Endothelial cell of umbilical vein (primary cell): ENCODE measurements around the gene ZNF284. TPM values are rescaled to one million over a fixed set of nuclear protein-coding genes. Genes with fewer than 3 reads are reported as not detected.

Experiments used
- BruUV-seq: library from RNA; stranded (reverse); fragments of 400-500 nt; replicated peaks from 2 replicates; lab custom pipeline; 2021; lab: Mats Ljungman, UMichigan
- CTCF ChIA-PET: fragments of 300-600, 350-600 bp; sonication (Branson Sonifier 250); formaldehyde crosslinking; loops from one replicate; lab custom pipeline; 2021; ENCODE audit warnings: antibody characterized with exemption, inconsistent platforms; lab: Charles Lee
- POLR2A ChIA-PET: fragments of 300-600, 350-600 bp; sonication (Branson Sonifier 250); formaldehyde crosslinking; loops from one replicate; lab custom pipeline; 2021; ENCODE audit warnings: antibody characterized with exemption, inconsistent platforms; lab: Charles Lee
- DNase-seq: peaks from one replicate; pipeline ENCODE4 v3.0.0-alpha.2; 2011; ENCODE audit warnings: low read depth, low spot score
- FAIRE-seq: peaks from 2 replicates; lab custom pipeline; 2011; peaks lifted over from hg19 to GRCh38; lab: Jason Lieb, UNC
- H2AFZ ChIP-seq: 2 replicates; pipeline ENCODE4 v1.6.0; 2012; ENCODE audit warnings: low read depth, low read length, control low read depth, inconsistent platforms
- H3K27ac ChIP-seq: 2 replicates; pipeline ENCODE4 v1.5.1; 2011; ENCODE audit warnings: low read depth, mild to moderate bottlenecking, control low read depth, low read length, moderate library complexity; ENCODE audit not compliant: insufficient read depth
- H3K27me3 ChIP-seq, 2 experiments: 2 replicates each; pipeline versions ENCODE4 v1.6.0 to v1.6.1; 2011; ENCODE audit warnings: low read length in 2 of 2, mixed read lengths in 1 of 2; ENCODE audit not compliant: control insufficient read depth in 2 of 2, insufficient read depth in 2 of 2
- H3K36me3 ChIP-seq, 2 experiments: 2 replicates in 1 of 2; 3 replicates in 1 of 2; pipeline ENCODE4 v1.5.1; 2011; ENCODE audit warnings: low read length in 2 of 2, mild to moderate bottlenecking in 1 of 2, moderate library complexity in 1 of 2; ENCODE audit not compliant: control insufficient read depth in 2 of 2, insufficient read depth in 2 of 2; ENCODE audit errors: extremely low read depth in 1 of 2
- H3K4me1 ChIP-seq: 3 replicates; pipeline ENCODE4 v1.5.1; 2011; ENCODE audit warnings: mild to moderate bottlenecking, low read length; ENCODE audit not compliant: control insufficient read depth, insufficient read depth; ENCODE audit errors: extremely low read depth
- H3K4me2 ChIP-seq: 2 replicates; pipeline ENCODE4 v1.6.1; 2011; ENCODE audit warnings: low read length, control low read depth, mixed read lengths; ENCODE audit not compliant: insufficient read depth
- H3K4me3 ChIP-seq, 3 experiments: fragments of 200-600 bp in 1 of 3; sonication (generic), shearing (Covaris generic) in 1 of 3; replicated peaks in 1 of 3; 2 replicates each; pipeline ENCODE4 v1.5.1; 2011 to 2016; ENCODE audit warnings: control low read depth in 3 of 3, low read length in 3 of 3, mild to moderate bottlenecking in 2 of 3, inconsistent platforms in 1 of 3, low read depth in 1 of 3, moderate library complexity in 1 of 3; ENCODE audit not compliant: insufficient read depth in 1 of 3
- H3K79me2 ChIP-seq: 2 replicates; pipeline ENCODE4 v1.6.0; 2012; ENCODE audit warnings: low read length, inconsistent platforms; ENCODE audit not compliant: control insufficient read depth, insufficient read depth
- H3K9ac ChIP-seq: replicated peaks from 2 replicates; pipeline ENCODE3; 2011; ENCODE audit warnings: low read length, control low read depth; ENCODE audit not compliant: insufficient read depth; ENCODE audit errors: extremely low read depth
- H3K9me1 ChIP-seq: replicated peaks from 3 replicates; pipeline ENCODE4 v1.6.0; 2011; ENCODE audit warnings: mild to moderate bottlenecking, low read length; ENCODE audit not compliant: control insufficient read depth, insufficient read depth; ENCODE audit errors: extremely low read depth
- H3K9me3 ChIP-seq: replicated peaks from 2 replicates; pipeline ENCODE4 v1.5.1; 2012; ENCODE audit warnings: low read length, inconsistent platforms; ENCODE audit not compliant: control insufficient read depth, insufficient read depth
- H4K20me1 ChIP-seq: replicated peaks from 2 replicates; pipeline ENCODE3; 2011; ENCODE audit warnings: mild to moderate bottlenecking, low read length; ENCODE audit not compliant: control insufficient read depth, insufficient read depth; ENCODE audit errors: extremely low read depth
- CTCF ChIP-seq, 2 donors: IDR thresholded peaks; 1 replicate in 1 of 2; 2 replicates in 1 of 2; pipeline ENCODE4 v1.5.1; 2011; ENCODE audit warnings: low read length in 2 of 2, mild to moderate bottlenecking in 2 of 2, moderate library complexity in 2 of 2, control low read depth in 1 of 2, inconsistent platforms in 1 of 2, low read depth in 1 of 2; ENCODE audit not compliant: insufficient read depth in 1 of 2; ENCODE audit errors: extremely low read depth in 1 of 2
- EZH2 ChIP-seq: IDR thresholded peaks from 2 replicates; pipeline ENCODE4 v1.6.1; 2012; ENCODE audit warnings: borderline replicate concordance, low read depth, mild to moderate bottlenecking, moderate library complexity, low read length, inconsistent platforms; ENCODE audit not compliant: severe bottlenecking
- FOS ChIP-seq: IDR thresholded peaks from 2 replicates; pipeline ENCODE4 v1.6.1; 2011; ENCODE audit warnings: mild to moderate bottlenecking, low read length, moderate library complexity, borderline replicate concordance; ENCODE audit not compliant: insufficient read depth
- GATA2 ChIP-seq: IDR thresholded peaks from 2 replicates; pipeline ENCODE4 v1.7.0; 2011; ENCODE audit warnings: low read depth, mild to moderate bottlenecking, moderate library complexity, mixed read lengths, low read length; ENCODE audit not compliant: insufficient read length, insufficient read depth
- JUN ChIP-seq: IDR thresholded peaks from 2 replicates; pipeline ENCODE4 v1.6.1; 2011; ENCODE audit warnings: borderline replicate concordance, low read depth; ENCODE audit not compliant: insufficient read length, insufficient read depth
- MYC ChIP-seq: IDR thresholded peaks from one replicate; pipeline ENCODE4 v1.6.1; 2011; ENCODE audit warnings: mild to moderate bottlenecking, low read depth, low read length
- POLR2A ChIP-seq: IDR thresholded peaks from 2 replicates; pipeline ENCODE4 v1.6.1; 2012; ENCODE audit warnings: low read depth, mild to moderate bottlenecking, control low read depth, low read length
- POLR2AphosphoS5 ChIP-seq: IDR thresholded peaks from 2 replicates; pipeline ENCODE4 v1.6.1; 2012; ENCODE audit warnings: low read depth, mild to moderate bottlenecking, control low read depth, low read length, moderate library complexity; ENCODE audit not compliant: insufficient read depth
- dilution Hi-C: fragments of 300-500 bp; cut with MboI; formaldehyde crosslinking; loops from one replicate; pipeline ENCODE4 v1.15.0; 2019; ENCODE audit warnings: low sequenced_read_pairs; ENCODE audit not compliant: extremely low pct_ligation_motif_present
- intact Hi-C: fragments of 100-400 bp; cut with micrococcal nuclease; formaldehyde crosslinking; loops from one replicate; pipeline ENCODE4 v1.10.0; 2022
- polyA plus RNA-seq, 4 experiments: library from polyadenylated mRNA; depleted of rRNA in 3 of 4; stranded (reverse) in 3 of 4; unstranded in 1 of 4; fragments of >200 nt; gene quantifications; 2 replicates each; pipeline versions ENCODE4 v1.2.1 to v1.2.3, GENCODE V29; 2011 to 2012; ENCODE audit warnings: missing spikeins in 1 of 4
- total RNA-seq: library from RNA; stranded (reverse); gene quantifications from 2 replicates; pipeline ENCODE4 v1.2.3, GENCODE V29; 2021
- TF ChIP-seq, protein P1 (sequence below): IDR thresholded peaks from 2 replicates; pipeline ENCODE4 v1.6.1; 2011; ENCODE audit not compliant: insufficient read depth, insufficient read length

Gene ZNF284
- total and polyA plus RNA-seq, 2 donors (not counting 3 experiments of a cell fraction or from before 2014, with no cell fraction given): 0.98 to 2.4 TPM

- dilution Hi-C loops: no loop called here
- peak; percentile 21 for FAIRE-seq
- H3K27ac ChIP-seq: no peak overlapping the region
- no TSS peak for BruUV-seq
- no peaks in the 10 kb centered on the region for H3K27me3 ChIP-seq
- H3K79me2 ChIP-seq: no peaks in the 10 kb centered on the region
- peak overlapping the region; percentile 64 for H2AFZ ChIP-seq
- peaks cover 10% of the 10 kb centered on the region for H3K4me1 ChIP-seq
- ChIA-PET POLR2A (no interaction called here), CTCF (interaction anchor here (1.2 kb wide), 1 partner anchor 23 kb away, joined by 4 read pairs; no protein-coding TSS in a partner anchor)
- TF ChIP-seq JUN (no peak), POLR2AphosphoS5 (no peak), POLR2A (no peak), GATA2 (no peak), EZH2 (no peak), MYC (no peak), FOS (no peak), CTCF (IDR thresholded peaks at IDR 0.05; ENCODE audit: extremely low read depth in 1 of 2, insufficient read depth in 1 of 2, low read depth in 1 of 2, low read length in 2 of 2) (no peak)
- TF ChIP-seq, protein P1, sequence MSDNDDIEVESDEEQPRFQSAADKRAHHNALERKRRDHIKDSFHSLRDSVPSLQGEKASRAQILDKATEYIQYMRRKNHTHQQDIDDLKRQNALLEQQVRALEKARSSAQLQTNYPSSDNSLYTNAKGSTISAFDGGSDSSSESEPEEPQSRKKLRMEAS: no peak
- H3K4me3 ChIP-seq: peak overlapping the region; percentile 10 to 67 (median 55)
- H3K36me3 ChIP-seq: no peaks in the 10 kb centered on the region
- H4K20me1 ChIP-seq: no peaks in the 10 kb centered on the region
- intact Hi-C loops: loop anchor here (1.0 to 2.0 kb wide), 6 partner anchors 21 to 88 kb away; partner anchors contain the start of genes ZNF155, ZNF224, ZNF225 and ZNF230
- peak overlapping the region; percentile 81 for H3K4me2 ChIP-seq
- H3K9me1 ChIP-seq: no peaks in the 10 kb centered on the region
- H3K9me3 ChIP-seq: no peaks in the 10 kb centered on the region
- DNase-seq: no peak
- H3K9ac ChIP-seq: peak overlapping the region; percentile 1
Measured at GRCh38 chr19:44072543-44073401, 813 bp downstream of the ZNF284 start.
